Mesodermal cell (in vitro differentiated cells): ENCODE data around the gene AACS.
"Not testable (repeated sequence)": the region's sequence is repeated elsewhere in the genome, so short reads cannot be mapped to it uniquely, and the experiment has no call there.

Experiments
- H3K27ac ChIP-seq: 2 replicates; pipeline ENCODE4 v1.7.0; 2013; ENCODE audit warnings: mild to moderate bottlenecking, low read depth, low read length, moderate library complexity; ENCODE audit not compliant: severe bottlenecking
- H3K36me3 ChIP-seq: 2 replicates; pipeline ENCODE4 v1.7.1; 2013; ENCODE audit warnings: mild to moderate bottlenecking, low read length, moderate library complexity; ENCODE audit not compliant: control insufficient read depth, insufficient read depth
- H3K4me1 ChIP-seq: one replicate; pipeline ENCODE4 v1.7.1; 2013; ENCODE audit warnings: mild to moderate bottlenecking, low read length; ENCODE audit not compliant: insufficient read depth, control insufficient read depth, poor library complexity, severe bottlenecking
- H3K4me3 ChIP-seq: 2 replicates; pipeline ENCODE4 v1.7.0; 2013; ENCODE audit warnings: low read length, control low read depth, mild to moderate bottlenecking; ENCODE audit not compliant: insufficient read depth, poor library complexity, severe bottlenecking; ENCODE audit errors: extremely low read depth
- H3K9me3 ChIP-seq: 2 replicates; pipeline ENCODE4 v1.7.1; 2013; ENCODE audit warnings: mild to moderate bottlenecking, low read length, moderate library complexity; ENCODE audit not compliant: control insufficient read depth
- WGBS, 2 experiments: methylation state at CpG; one replicate each; pipeline ENCODE4 v1.1.5; 2013; ENCODE audit warnings: missing lambda C conversion rate in 2 of 2; ENCODE audit not compliant: insufficient coverage in 2 of 2; 5-methylcytosine and 5-hydroxymethylcytosine counted together

The AACS gene

GRCh38 chr12:125136702-125137101, 71.5 kb downstream of the AACS start:
- Histone ChIP-seq H3K9me3 (no peaks in the 10 kb centered on the region), H3K4me3 (no peak overlapping the region), H3K27ac (no peak overlapping the region), H3K4me1 (peaks cover 18% of the 10 kb centered on the region), H3K36me3 (peaks cover 11% of the 10 kb centered on the region)
- 94 to 96% methylated on average over 19 of the region's 19 CpGs for WGBS, 2 experiments

- Histone ChIP-seq H3K4me3 (no peak overlapping the region), H3K36me3 (peaks cover 11% of the 10 kb centered on the region), H3K9me3 (no peaks in the 10 kb centered on the region), H3K4me1 (peaks cover 18% of the 10 kb centered on the region), H3K27ac (no peak overlapping the region)
- 87 to 94% methylated on average over 7 to 15 of the region's 17 CpGs for WGBS, 2 experiments
Observed at GRCh38 chr12:125137766-125138344, 72.6 kb downstream of the AACS start.

- no peaks in the 10 kb centered on the region for H3K9me3 ChIP-seq
- no peak overlapping the region for H3K27ac ChIP-seq
- WGBS, 2 experiments = 67 to 68% methylated on average over 14 to 17 of the region's 22 CpGs
- H3K4me1 ChIP-seq = peaks cover 27% of the 10 kb centered on the region
- peaks cover 4% of the 10 kb centered on the region for H3K36me3 ChIP-seq
- no peak overlapping the region for H3K4me3 ChIP-seq
Observed at GRCh38 chr12:125140279-125141209, 75.3 kb downstream of the AACS start.

GRCh38 chr12:125141210-125141573, 76.0 kb downstream of the AACS start:
- H3K4me1 ChIP-seq = peaks cover 27% of the 10 kb centered on the region
- not testable (repeated sequence) for H3K4me3 ChIP-seq, H3K9me3 ChIP-seq, H3K36me3 ChIP-seq, H3K27ac ChIP-seq
- 91 to 94% methylated on average over 10 of the region's 11 CpGs for WGBS, 2 experiments

- H3K27ac ChIP-seq = no peak overlapping the region
- no peak overlapping the region for H3K4me3 ChIP-seq
- H3K36me3 ChIP-seq = peaks cover 4% of the 10 kb centered on the region
- no peaks in the 10 kb centered on the region for H3K9me3 ChIP-seq
- 94 to 99% methylated on average over 9 of the region's 9 CpGs for WGBS, 2 experiments
- H3K4me1 ChIP-seq = peaks cover 24% of the 10 kb centered on the region
Observed at GRCh38 chr12:125142601-125143000, 77.4 kb downstream of the AACS start.

GRCh38 chr12:125143491-125143890, 78.3 kb downstream of the AACS start:
- H3K9me3 ChIP-seq = no peaks in the 10 kb centered on the region
- no peaks in the 10 kb centered on the region for H3K36me3 ChIP-seq
- H3K27ac ChIP-seq = no peak overlapping the region
- H3K4me1 ChIP-seq = peaks cover 22% of the 10 kb centered on the region
- no peak overlapping the region for H3K4me3 ChIP-seq
- WGBS, 2 experiments = 75 to 85% methylated on average over 8 to 9 of the region's 9 CpGs

GRCh38 chr12:125145196-125145595, 80.0 kb downstream of the AACS start:
- H3K9me3 ChIP-seq = no peaks in the 10 kb centered on the region
- no peaks in the 10 kb centered on the region for H3K36me3 ChIP-seq
- 91 to 95% methylated on average over 12 of the region's 12 CpGs for WGBS, 2 experiments
- H3K27ac ChIP-seq = no peak overlapping the region
- peaks cover 19% of the 10 kb centered on the region for H3K4me1 ChIP-seq
- H3K4me3 ChIP-seq = no peak overlapping the region

- WGBS, 2 experiments = 89 to 92% methylated on average over 5 of the region's 6 CpGs
Observed at GRCh38 chr12:125148316-125148715, 83.1 kb downstream of the AACS start.

GRCh38 chr12:125149160-125150108, 84.2 kb downstream of the AACS start:
- H3K4me3 ChIP-seq = no peak overlapping the region
- no peaks in the 10 kb centered on the region for H3K36me3 ChIP-seq
- 84 to 93% methylated on average over 5 to 7 of the region's 11 CpGs for WGBS, 2 experiments
- H3K27ac ChIP-seq = no peak overlapping the region
- no peaks in the 10 kb centered on the region for H3K9me3 ChIP-seq
- no peaks in the 10 kb centered on the region for H3K4me1 ChIP-seq

More at GRCh38 chr12:125148316-125148715, 83.1 kb downstream of the AACS start:
- Histone ChIP-seq H3K36me3 (no peaks in the 10 kb centered on the region), H3K4me3 (no peak overlapping the region), H3K27ac (no peak overlapping the region), H3K4me1 (peaks cover 8% of the 10 kb centered on the region), H3K9me3 (no peaks in the 10 kb centered on the region)

GRCh38 chr12:125151284-125151683, 86.0 kb downstream of the AACS start:
- Histone ChIP-seq H3K4me1 (no peaks in the 10 kb centered on the region), H3K36me3 (no peaks in the 10 kb centered on the region), H3K4me3 (no peak overlapping the region), H3K9me3 (no peaks in the 10 kb centered on the region), H3K27ac (no peak overlapping the region)
- 91 to 94% methylated on average over 7 to 9 of the region's 9 CpGs for WGBS, 2 experiments
